Natural killer cell (primary cell): ENCODE results near the gene PRELP. TPM values are rescaled to one million over a fixed set of nuclear protein-coding genes. Genes with fewer than 3 reads are reported as not detected.

Experiments
- ATAC-seq, 3 donors: fragments of 150-1000 bp in 2 of 3; fragments of 200-7000 bp in 1 of 3; cut with Tn5 transposase; 1 replicate in 1 of 3; 2 replicates in 2 of 3; pipeline ENCODE4 v1.10.0; 2021; ENCODE audit warnings: mild to moderate bottlenecking in 2 of 3, moderate library complexity in 2 of 3
- DNase-seq, 2 donors: peaks; one replicate each; pipeline versions ENCODE4 v3.0.0 to v3.0.0-alpha.2; 2013 to 2021; ENCODE audit warnings: mixed read lengths in 1 of 2
- H3K27ac ChIP-seq: one replicate; pipeline ENCODE4 v1.5.1; 2013; ENCODE audit warnings: mild to moderate bottlenecking, low read length
- H3K27me3 ChIP-seq: one replicate; pipeline ENCODE4 v1.6.1; 2013; ENCODE audit warnings: low read length; ENCODE audit not compliant: control insufficient read depth, insufficient read depth
- H3K36me3 ChIP-seq: one replicate; pipeline ENCODE4 v1.6.1; 2013; ENCODE audit warnings: low read length; ENCODE audit not compliant: control insufficient read depth, insufficient read depth
- H3K4me1 ChIP-seq: one replicate; pipeline ENCODE4 v1.6.1; 2013; ENCODE audit warnings: low read length; ENCODE audit not compliant: control insufficient read depth, insufficient read depth
- H3K4me3 ChIP-seq: one replicate; pipeline ENCODE4 v1.5.1; 2013; ENCODE audit warnings: low read length
- H3K9me3 ChIP-seq: one replicate; pipeline ENCODE4 v1.6.1; 2013; ENCODE audit warnings: low read length; ENCODE audit not compliant: control insufficient read depth, insufficient read depth
- H3K27ac Mint-ChIP-seq, 2 donors: one replicate each; pipeline ENCODE4 v1.8.0; 2022; ENCODE audit warnings: mild to moderate bottlenecking in 2 of 2, mixed read lengths in 2 of 2, moderate library complexity in 1 of 2
- H3K27me3 Mint-ChIP-seq, 2 donors: one replicate each; pipeline ENCODE4 v1.8.0; 2022; ENCODE audit warnings: low read depth in 2 of 2, mixed read lengths in 2 of 2
- H3K36me3 Mint-ChIP-seq: one replicate; pipeline ENCODE4 v1.8.0; 2022; ENCODE audit warnings: mixed read lengths
- H3K4me1 Mint-ChIP-seq, 2 donors: one replicate each; pipeline ENCODE4 v1.8.0; 2022; ENCODE audit warnings: mixed read lengths in 2 of 2
- H3K4me3 Mint-ChIP-seq: one replicate; pipeline ENCODE4 v1.8.0; 2022; ENCODE audit warnings: mild to moderate bottlenecking, moderate library complexity, mixed read lengths
- H3K9me3 Mint-ChIP-seq, 2 donors: one replicate each; pipeline ENCODE4 v1.8.0; 2022; ENCODE audit warnings: mixed read lengths in 2 of 2
- WGBS: methylation state at CpG from one replicate; pipeline ENCODE4 v1.1.7; 2013; ENCODE audit warnings: missing lambda C conversion rate; ENCODE audit not compliant: insufficient coverage; 5-methylcytosine and 5-hydroxymethylcytosine counted together
- intact Hi-C: fragments of 100-400 bp; cut with micrococcal nuclease; formaldehyde crosslinking; loops from one replicate; pipeline ENCODE4 v1.14.2; 2022
- total RNA-seq, 4 donors: library from RNA; stranded (reverse); fragments of 120-200 nt in 1 of 4; gene quantifications; one replicate each; pipeline versions ENCODE4 v1.2.3 to v1.2.4, GENCODE V29; 2013 to 2022
- TF ChIP-seq, protein P1 (sequence below): fragments of 200-600 bp; IDR thresholded peaks from one replicate; pipeline ENCODE4 v1.8.0; 2022; ENCODE audit warnings: antibody characterized with exemption

Gene PRELP
- total RNA-seq, 3 donors from 2014 or later (not counting 1 experiment from before 2014, with no cell fraction given): not detected

DNA sequence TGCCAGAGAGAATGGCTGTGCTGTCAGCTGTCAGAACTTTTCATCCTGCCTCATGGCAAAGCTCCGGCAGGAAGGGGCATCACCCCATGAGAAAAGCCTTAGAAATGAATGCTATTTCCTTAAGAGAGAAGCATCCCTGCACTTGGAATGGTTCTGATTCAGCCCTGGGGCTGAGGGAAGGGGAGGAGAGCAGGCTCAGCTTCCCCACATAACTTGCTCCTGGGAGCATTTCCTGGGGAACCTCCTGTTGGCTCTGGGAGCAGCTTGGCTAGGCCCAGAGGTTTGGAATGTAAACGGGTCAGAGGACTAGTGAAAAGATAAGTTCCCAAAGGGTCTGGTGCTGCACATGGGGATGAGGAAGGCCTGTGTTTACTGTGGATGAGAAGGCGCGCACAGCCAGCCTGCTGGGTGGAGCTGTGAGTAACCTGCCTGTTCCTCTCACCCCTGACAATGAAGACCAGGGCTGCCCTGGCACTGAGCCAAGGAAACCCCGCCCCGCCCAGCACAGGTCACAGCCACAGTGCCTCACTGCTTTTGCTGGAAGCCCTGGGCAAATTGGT is 5.0 kb downstream of the PRELP start:
- no peaks in the 10 kb centered on the region for H3K27me3 ChIP-seq
- no peak overlapping the region for H3K27ac Mint-ChIP-seq
- ATAC-seq (no peak), DNase-seq (peak in 1 of 2 donors; percentile 64)
- peaks cover 0 to 5% of the 10 kb centered on the region in 2 donors for H3K4me1 Mint-ChIP-seq
- H3K9me3 Mint-ChIP-seq: no peaks in the 10 kb centered on the region
- no peaks in the 10 kb centered on the region for H3K9me3 ChIP-seq
- no peak overlapping the region for H3K4me3 Mint-ChIP-seq
- intact Hi-C loops: no loop called here
- no peak overlapping the region for H3K4me3 ChIP-seq
- TF ChIP-seq, protein P1, sequence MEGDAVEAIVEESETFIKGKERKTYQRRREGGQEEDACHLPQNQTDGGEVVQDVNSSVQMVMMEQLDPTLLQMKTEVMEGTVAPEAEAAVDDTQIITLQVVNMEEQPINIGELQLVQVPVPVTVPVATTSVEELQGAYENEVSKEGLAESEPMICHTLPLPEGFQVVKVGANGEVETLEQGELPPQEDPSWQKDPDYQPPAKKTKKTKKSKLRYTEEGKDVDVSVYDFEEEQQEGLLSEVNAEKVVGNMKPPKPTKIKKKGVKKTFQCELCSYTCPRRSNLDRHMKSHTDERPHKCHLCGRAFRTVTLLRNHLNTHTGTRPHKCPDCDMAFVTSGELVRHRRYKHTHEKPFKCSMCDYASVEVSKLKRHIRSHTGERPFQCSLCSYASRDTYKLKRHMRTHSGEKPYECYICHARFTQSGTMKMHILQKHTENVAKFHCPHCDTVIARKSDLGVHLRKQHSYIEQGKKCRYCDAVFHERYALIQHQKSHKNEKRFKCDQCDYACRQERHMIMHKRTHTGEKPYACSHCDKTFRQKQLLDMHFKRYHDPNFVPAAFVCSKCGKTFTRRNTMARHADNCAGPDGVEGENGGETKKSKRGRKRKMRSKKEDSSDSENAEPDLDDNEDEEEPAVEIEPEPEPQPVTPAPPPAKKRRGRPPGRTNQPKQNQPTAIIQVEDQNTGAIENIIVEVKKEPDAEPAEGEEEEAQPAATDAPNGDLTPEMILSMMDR: no peak
- no peaks in the 10 kb centered on the region for H3K36me3 Mint-ChIP-seq
- H3K36me3 ChIP-seq: no peaks in the 10 kb centered on the region
- H3K27ac ChIP-seq: no peak overlapping the region
- peaks cover 9 to 10% of the 10 kb centered on the region in 2 donors for H3K27me3 Mint-ChIP-seq
- H3K4me1 ChIP-seq: peaks cover 3% of the 10 kb centered on the region
- 61% methylated on average over 6 of the region's 6 CpGs for WGBS

DNA sequence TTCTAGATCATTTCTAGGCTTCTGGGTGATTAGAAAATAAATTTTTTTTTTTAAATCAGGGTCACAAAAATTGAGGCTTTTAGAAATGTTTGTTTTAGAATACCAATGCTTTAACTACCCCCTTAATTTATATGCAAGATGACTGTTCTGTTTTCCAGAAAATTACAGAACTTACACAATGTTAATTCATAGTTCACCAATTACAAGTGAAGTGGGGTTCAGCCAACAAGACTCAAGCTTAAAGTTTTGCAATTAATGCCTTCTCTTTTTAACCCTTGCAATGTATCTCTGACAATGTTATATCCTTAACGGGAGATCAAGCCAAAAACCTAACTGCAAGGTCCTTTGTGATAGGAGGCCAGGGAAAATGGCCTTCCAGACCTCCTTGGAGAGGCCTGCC is 5.6 kb downstream of the PRELP start:
- Histone ChIP-seq H3K36me3 (no peaks in the 10 kb centered on the region), H3K27ac (no peak overlapping the region), H3K4me3 (no peak overlapping the region), H3K9me3 (no peaks in the 10 kb centered on the region), H3K4me1 (peaks cover 3% of the 10 kb centered on the region), H3K27me3 (no peaks in the 10 kb centered on the region)
- Mint-ChIP-seq H3K9me3 (no peaks in the 10 kb centered on the region), H3K36me3 (no peaks in the 10 kb centered on the region), H3K4me3 (no peak overlapping the region), H3K27me3 (peaks cover 4 to 5% of the 10 kb centered on the region in 2 donors), H3K4me1 (peaks cover 0 to 5% of the 10 kb centered on the region in 2 donors), H3K27ac (no peak overlapping the region)
- intact Hi-C loops: no loop called here
- TF ChIP-seq, protein P1: no peak
- WGBS: 92% methylated on average over 1 of the region's 1 CpG
- DNase-seq (no peak), ATAC-seq (no peak)

DNA sequence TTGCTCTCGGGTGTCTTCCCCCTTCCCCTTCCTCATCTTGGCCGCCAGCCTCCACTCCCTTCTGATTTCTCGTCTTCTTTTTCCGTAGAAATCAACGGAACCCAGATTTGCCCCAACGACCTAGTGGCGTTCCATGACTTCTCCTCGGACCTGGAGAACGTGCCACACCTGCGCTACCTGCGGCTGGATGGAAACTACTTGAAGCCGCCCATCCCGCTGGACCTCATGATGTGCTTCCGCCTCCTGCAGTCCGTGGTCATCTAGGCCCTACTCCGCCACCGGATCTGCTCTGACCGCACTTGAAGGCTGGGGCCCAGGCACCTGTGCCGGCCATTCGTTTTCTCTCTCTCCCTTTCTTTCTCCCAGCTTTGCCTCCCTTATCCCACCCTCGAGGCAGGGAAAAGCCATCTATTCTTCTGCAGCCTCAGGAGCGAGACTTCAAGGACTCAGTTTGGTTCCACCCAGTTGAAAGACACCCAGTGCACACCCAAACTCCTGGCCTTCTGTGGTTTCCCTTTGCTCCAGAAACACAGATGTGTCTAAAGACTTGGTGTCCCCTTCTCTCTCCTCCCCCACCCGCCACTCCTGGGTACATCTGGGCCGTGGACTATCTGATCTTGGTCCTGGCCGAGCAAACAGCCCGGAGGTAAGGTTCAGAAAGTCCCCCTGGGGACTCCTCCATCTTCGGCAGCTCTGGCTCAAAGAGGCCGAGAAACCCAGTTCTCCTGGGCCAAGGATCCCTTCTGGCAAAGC is 11.2 kb downstream of the PRELP start:
- Histone ChIP-seq H3K4me1 (peaks cover 14% of the 10 kb centered on the region), H3K27ac (no peak overlapping the region), H3K9me3 (no peaks in the 10 kb centered on the region), H3K36me3 (no peaks in the 10 kb centered on the region), H3K4me3 (no peak overlapping the region), H3K27me3 (no peaks in the 10 kb centered on the region)
- WGBS: 95% methylated on average over 28 of the region's 28 CpGs
- Mint-ChIP-seq H3K27me3 (peaks cover 6 to 11% of the 10 kb centered on the region in 2 donors), H3K4me1 (peaks cover 0 to 6% of the 10 kb centered on the region in 2 donors), H3K36me3 (no peaks in the 10 kb centered on the region), H3K4me3 (peak overlapping the region; percentile 73), H3K27ac (peak overlapping the region in 1 of 2 donors; percentile 19), H3K9me3 (no peaks in the 10 kb centered on the region)
- TF ChIP-seq, protein P1: no peak
- intact Hi-C loops: loop anchor here (1.0 to 2.0 kb wide), 2 partner anchors 146 to 219 kb away; no protein-coding TSS in a partner anchor
- peak in 1 of 2 donors; percentile 16 for DNase-seq
- no peak for ATAC-seq
